ENCODE results near the gene POP5.

DNA sequence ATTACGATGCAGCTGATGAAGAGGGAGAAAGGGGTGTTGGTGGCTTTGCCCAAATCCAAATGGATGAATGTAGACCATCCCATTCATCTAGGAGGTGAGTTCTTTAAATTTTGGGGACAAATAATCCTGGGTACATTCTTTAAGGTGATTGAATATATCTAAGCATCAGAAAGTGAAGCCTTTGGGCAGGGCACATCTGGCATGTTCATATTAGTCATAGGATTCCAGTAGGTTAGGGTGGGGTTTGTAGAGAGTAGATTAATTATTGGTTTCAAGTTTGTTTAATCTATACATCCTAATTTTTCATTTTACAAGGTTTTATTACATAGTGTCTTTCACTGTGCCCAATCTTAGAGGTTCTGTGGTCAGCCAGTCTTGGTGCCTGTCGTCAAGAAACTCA, 23.6 kb downstream of the POP5 start:
- TF ChIP-seq CTCF (IDR thresholded peaks at IDR 0.05; ENCODE audit: insufficient read depth, low read length) (no peak), POLR2AphosphoS5 (IDR thresholded peaks at IDR 0.05; ENCODE audit: low read depth) (no peak), GABPA (IDR thresholded peaks at IDR 0.05; ENCODE audit: low read depth) (no peak)
- TF ChIP-seq, protein P1, sequence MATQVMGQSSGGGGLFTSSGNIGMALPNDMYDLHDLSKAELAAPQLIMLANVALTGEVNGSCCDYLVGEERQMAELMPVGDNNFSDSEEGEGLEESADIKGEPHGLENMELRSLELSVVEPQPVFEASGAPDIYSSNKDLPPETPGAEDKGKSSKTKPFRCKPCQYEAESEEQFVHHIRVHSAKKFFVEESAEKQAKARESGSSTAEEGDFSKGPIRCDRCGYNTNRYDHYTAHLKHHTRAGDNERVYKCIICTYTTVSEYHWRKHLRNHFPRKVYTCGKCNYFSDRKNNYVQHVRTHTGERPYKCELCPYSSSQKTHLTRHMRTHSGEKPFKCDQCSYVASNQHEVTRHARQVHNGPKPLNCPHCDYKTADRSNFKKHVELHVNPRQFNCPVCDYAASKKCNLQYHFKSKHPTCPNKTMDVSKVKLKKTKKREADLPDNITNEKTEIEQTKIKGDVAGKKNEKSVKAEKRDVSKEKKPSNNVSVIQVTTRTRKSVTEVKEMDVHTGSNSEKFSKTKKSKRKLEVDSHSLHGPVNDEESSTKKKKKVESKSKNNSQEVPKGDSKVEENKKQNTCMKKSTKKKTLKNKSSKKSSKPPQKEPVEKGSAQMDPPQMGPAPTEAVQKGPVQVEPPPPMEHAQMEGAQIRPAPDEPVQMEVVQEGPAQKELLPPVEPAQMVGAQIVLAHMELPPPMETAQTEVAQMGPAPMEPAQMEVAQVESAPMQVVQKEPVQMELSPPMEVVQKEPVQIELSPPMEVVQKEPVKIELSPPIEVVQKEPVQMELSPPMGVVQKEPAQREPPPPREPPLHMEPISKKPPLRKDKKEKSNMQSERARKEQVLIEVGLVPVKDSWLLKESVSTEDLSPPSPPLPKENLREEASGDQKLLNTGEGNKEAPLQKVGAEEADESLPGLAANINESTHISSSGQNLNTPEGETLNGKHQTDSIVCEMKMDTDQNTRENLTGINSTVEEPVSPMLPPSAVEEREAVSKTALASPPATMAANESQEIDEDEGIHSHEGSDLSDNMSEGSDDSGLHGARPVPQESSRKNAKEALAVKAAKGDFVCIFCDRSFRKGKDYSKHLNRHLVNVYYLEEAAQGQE (IDR thresholded peaks at IDR 0.05; ENCODE audit: insufficient replicate concordance, low read depth): no peak

All from HL-60 (cell line).